Embryonic facial prominence (tissue), 1 donor: ENCODE measurements around the gene FN1.

ENCODE experiments used
- DNase-seq: peaks from one replicate; pipeline ENCODE4 v3.0.0-alpha.2; 2016; ENCODE audit errors: extremely low spot score

Gene FN1

GRCh38 chr2:215407061-215407460, 28.8 kb downstream of the FN1 start:
- DNase-seq, result no peak

DNA sequence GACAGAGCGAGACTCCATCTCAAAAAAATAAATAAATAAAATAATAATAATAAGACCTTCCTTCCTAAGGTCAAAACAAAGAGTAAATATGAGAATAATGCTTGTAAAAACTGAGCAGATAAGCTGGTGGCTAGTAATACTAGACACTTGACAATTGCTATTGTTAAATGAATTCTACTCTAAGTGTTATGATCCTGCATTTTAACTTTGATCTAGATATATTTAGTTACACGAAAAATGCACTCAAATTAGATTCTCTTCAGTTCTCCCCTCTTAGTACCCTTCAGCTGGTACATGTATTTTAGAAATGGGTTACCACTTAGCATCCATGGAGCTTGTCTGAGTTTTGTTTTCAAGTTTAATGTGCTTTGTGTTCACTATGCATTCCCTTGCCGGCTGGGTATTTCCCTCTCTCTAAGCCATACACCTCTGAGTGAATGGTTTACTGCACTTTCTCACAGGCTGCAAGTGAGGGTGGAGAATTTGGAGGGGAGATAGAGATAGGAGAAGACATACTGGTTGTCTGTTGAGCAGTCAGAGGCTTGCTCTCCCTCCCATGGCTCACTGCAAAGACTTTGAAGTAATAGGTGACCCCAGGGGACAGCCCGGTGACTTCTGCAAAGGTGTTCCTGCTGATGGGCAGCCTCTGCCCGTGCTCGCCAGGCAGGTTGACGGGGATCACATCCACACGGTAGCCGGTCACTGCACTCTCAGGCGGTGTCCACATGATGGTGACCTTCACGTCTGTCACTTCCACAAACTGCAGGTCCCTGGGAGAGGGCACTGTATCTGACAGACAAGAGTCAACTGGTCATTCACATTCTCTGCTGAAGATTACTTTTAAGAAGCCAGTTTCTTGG, 29.9 kb downstream of the FN1 start:
- no peak for DNase-seq

DNA sequence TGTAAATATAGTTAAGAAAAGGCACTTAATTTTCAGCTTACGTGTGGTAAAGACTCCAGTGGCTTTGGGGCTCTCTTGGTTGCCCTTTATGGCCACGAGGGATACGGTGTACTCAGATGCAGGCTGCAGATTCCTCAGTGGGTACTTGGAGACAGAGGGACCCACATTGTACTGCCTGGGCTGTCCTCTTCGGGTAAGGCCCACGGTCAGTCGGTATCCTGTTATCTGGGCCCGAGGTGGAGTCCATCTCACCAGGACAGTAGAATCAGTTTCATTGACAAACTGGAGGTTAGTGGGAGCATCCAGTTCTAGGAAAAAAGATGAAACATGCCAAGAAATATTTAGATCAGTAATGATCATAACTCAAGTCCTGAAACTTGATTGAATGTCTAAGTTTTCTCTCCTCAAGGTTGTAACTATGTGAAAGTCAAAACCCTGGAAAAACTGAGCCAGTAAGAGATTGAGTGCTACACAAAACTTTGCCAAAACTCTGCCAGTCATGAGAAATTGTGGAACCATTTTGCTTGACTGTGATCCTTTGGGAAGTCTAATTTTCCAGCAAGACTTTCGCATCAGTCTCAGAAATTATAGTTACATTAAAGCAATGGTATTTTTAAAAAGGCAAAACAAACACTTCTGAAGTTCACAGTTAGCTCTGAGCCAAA, 31.4 kb downstream of the FN1 start:
- DNase-seq, result no peak

GRCh38 chr2:215403441-215404347, 32.2 kb downstream of the FN1 start:
- no peak for DNase-seq

- no peak for DNase-seq
Observed at GRCh38 chr2:215401896-215402379, 33.9 kb downstream of the FN1 start.

- no peak for DNase-seq
Observed at GRCh38 chr2:215399067-215399716, 36.7 kb downstream of the FN1 start.

- DNase-seq, result no peak
Observed at GRCh38 chr2:215397632-215398341, 38.1 kb downstream of the FN1 start.

- no peak for DNase-seq
Observed at GRCh38 chr2:215396595-215397313, 39.1 kb downstream of the FN1 start.

DNA sequence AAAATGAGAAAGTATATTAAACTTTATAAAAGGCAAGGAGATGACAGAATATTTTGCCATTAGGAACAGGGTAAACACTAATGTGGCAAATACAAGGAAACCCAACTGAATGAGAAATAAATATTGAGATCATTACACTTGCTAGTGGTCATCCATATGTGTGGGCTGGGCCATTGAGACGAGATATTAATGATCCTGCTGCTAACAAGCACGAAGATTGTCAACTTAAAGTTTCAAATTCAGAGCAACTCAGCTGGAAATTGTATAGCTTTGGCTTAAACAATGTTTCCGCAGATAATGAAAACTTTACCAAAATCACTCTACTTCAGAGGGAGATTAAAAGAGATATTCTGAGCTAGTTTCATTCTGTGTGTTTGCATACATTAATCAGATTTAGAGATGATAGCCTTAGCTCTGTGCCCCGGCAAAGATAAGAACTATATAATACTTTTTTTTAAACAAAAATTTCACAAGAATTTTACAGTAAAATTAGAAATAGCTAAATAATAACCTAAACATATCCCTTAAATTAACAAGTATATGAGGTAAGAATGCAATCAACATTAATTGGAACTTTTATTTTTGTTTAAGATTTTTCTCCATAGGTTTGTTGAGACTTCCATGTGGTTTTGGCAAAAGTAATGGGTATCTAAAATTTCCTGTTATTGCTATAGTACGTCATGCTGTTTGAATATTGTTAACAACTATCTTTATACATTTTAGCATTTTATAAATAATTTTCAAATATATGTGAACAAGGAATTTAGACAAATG, 40.0 kb downstream of the FN1 start:
- no peak for DNase-seq

DNA sequence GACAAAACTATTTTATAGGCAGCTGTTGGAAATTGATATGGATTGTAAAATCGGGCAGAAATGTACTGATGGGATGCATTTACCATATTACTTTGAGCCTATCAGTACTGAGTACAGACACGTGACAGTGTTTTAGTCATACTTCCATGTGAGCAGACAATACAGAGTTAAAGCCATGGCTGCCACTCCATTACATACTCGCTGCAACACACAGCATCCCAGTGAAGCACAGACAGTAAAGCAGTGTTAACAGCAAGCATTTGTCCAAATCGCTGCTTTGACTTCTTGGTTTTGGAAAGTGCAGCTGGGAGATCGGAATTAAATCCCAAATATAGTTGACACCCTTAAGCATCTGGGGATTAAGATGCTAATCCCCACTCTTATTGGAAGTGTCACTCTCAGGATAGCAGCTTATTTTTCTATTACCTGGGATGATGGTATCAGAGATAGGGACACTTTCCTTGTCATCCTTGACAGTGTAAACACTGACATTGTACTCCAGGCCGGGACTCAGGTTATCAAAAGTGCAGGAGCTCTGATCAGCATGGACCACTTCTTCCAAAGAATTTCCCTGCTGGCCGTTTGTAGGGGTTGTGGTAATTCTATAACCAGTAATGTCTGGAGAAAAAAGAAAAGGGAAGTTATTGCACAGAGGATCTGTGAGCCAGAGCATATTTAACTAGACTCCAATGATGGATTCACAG, 41.6 kb downstream of the FN1 start:
- DNase-seq, result no peak

- no peak for DNase-seq
Observed at GRCh38 chr2:215392687-215393270, 43.1 kb downstream of the FN1 start.

DNA sequence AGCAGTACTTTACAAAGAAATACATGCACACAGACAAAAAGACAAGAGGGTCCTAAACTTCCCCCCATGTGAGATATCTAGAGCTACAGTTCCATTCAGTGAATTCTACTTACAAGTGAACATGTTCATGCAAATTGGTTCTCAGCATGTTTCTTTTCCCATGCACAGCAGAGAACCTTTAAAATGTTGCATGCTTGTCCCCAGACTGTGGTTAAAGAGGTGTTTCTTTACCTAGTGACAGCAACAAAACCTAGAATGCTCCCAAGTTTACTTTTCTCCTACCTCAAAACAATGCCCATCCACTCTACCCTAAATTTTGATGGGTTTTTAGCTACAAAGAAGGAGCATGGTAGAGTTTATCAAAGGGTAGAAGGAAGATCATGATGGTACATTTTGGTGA, 43.7 kb downstream of the FN1 start:
- DNase-seq, result no peak

DNA sequence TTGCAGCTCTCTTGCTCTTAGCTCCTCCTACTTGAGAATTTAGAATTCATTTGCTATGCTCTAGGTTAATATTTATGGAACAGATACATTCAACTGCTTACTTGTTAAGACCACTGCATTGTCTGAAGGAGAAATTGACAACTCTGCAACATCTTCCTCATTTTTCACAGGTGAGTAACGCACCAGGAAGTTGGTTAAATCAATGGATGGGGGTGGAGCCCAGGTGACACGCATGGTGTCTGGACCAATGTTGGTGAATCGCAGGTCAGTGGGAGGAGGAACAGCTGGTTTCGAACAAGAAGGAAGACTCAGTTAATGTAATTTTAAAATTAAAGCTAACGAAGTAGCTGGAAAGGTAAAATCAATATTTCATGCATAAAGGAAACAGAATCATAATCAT, 44.3 kb downstream of the FN1 start:
- no peak for DNase-seq

DNA sequence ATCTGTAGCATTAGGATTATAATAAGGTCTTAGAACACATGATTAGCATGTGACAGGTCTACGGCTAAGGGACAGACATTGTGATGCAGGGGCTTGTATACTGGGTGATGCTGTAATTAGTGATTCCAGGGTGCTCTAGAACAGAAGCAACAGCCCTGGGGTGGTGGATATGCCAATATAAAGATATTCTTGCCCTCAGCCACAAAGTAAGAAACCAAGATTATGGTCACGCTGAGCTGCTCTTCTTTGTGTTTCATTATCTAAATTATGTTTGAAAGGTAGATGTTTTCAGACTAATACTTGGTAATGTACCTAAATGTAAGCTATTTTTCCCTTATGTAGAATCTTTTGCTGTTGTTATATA, 45.3 kb downstream of the FN1 start:
- no peak for DNase-seq

- no peak for DNase-seq
Observed at GRCh38 chr2:215388002-215388728, 47.7 kb downstream of the FN1 start.

- DNase-seq, result no peak
Observed at GRCh38 chr2:215386566-215386965, 49.3 kb downstream of the FN1 start.

GRCh38 chr2:215384710-215385109, 51.2 kb downstream of the FN1 start:
- no peak for DNase-seq
